NT2/D1 (cell line): ENCODE results near the gene TPP1.

Source experiments
- SUZ12 ChIP-seq: IDR thresholded peaks from 2 replicates; pipeline ENCODE4 v1.6.1; 2011; ENCODE audit not compliant: insufficient read length, insufficient read depth; ENCODE audit errors: extremely low read depth
- YY1 ChIP-seq: IDR thresholded peaks from 2 replicates; pipeline ENCODE4 v1.6.1; 2011; ENCODE audit not compliant: insufficient read length, insufficient read depth
- ZNF274 ChIP-seq: IDR thresholded peaks from 2 replicates; pipeline ENCODE4 v1.6.1; 2011; ENCODE audit warnings: mild to moderate bottlenecking, low read depth, low read length

DNA sequence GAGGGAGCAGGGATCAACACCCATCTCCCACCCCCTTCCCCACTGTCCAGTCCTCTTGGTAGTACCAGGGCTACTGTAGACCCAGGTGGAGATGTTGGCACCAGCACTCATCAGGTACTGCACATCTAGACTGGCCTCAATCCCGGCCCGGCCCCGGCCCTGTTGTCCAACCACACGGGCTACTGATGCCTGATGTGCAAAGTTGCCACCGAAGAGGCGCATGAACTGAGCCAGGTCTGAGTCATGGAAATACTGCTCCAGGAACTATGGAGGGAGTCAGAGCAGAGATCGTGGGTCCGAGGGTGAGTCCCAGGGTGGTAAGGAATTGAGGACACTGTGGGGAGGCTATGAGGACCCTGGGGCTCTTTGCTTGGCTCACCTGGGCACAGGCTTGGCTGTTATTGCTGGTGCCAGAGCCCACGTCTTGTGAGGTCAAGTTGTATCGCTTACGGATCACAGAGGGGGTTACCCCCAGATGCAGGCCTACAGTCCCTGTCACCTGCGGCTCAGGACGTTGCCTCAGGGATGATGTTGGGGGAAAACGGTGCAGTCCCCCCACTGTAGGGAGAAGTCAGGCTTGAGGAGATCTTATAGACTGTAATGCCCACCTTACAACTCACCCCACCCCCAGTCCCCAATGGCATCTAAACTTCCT, 2.5 kb downstream of the TPP1 start:
- TF ChIP-seq SUZ12 (no peak), YY1 (no peak), ZNF274 (no peak)
